Activated CD8-positive, alpha-beta memory T cell treated with anti-CD3 and anti-CD28 coated beads, Interleukin-2, amount 50 U/mL, for 24 hours (primary cell): Measurements from ENCODE around the gene GPAT3.
"Not testable (repeated sequence)": the region's sequence is repeated elsewhere in the genome, so short reads cannot be mapped to it uniquely, and the experiment has no call there.

Experiments
- DNase-seq: peaks from one replicate; pipeline ENCODE4 v3.0.0-alpha.2; 2020; ENCODE audit errors: extremely low read depth

GPAT3 gene

DNA sequence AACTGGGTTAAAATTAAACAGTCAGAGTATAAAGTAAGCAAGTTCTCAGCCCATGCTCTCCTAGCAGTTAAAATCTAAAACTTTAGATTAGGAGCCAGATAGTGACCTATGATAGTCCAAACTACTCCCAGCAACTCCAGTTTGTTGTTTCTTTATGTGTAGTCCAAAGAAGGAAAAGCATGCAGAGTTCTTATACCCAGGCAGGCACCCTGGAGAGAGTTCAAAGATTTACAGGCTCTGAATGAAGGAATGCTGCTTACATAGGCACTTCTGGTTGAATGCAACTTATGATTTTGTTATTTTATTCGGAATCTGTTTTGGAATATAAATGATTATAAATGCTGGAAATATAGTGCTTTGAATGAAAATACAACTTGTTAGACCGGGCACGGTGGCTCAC is 67.2 kb downstream of the GPAT3 start:
- no peak for DNase-seq

DNA sequence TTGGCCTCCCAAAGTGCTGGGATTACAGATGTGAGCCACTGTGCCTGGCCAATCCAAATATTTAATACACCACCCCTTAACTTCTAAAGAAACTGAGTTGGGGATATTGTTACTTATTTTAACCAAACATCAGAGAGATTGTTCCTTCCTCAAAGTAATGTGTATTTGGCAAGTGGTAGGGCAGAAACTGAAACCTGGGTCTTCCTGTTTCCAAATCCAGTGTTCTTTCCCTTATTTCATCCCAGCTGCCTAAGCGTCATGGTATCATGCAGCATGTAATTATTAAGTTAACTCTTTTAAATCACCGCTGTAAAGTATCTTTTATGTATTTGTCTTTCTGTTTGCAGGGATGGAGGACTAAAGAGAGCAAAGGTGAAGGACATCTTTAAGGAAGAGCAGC is 68.4 kb downstream of the GPAT3 start:
- no peak for DNase-seq

DNA sequence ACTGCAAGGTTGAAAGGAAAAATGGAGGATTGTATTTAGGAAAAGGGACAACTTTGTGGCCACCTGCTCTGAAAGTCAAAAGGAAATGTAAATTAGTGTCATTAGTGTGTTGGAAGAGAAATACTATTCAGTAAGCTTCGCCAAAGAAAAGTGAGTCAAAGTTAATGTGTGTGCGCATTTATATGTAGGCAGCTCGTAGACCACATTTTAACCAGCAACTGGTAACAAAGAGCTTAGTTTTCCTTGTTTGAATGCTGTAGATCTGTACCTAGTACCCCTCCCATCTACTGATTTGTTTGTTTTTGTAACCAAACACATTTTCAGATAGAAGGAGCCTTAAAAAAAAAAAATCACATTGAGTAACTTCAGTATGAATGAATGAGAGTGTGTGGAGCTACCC is 69.3 kb downstream of the GPAT3 start:
- no peak for DNase-seq

DNA sequence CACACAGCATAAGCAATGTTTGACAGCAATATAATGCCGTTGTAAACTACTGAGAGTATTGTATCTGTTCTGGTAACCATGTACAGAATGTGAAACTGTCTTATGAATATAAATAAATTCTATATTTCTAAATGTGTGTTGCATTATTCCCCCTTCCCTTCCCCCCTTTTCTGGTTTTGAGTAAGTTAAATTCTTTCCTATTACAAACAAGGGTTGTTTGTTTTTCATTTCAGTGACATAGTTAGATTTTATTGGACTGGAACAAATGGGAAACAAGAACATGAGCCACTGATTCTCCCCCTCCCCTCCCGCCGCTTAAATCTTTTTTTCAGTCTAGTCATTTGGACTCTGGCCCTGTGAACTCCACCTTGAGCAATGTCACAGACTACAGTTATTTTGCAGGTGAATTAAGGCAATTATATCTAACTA is 69.8 kb downstream of the GPAT3 start:
- no peak for DNase-seq

DNA sequence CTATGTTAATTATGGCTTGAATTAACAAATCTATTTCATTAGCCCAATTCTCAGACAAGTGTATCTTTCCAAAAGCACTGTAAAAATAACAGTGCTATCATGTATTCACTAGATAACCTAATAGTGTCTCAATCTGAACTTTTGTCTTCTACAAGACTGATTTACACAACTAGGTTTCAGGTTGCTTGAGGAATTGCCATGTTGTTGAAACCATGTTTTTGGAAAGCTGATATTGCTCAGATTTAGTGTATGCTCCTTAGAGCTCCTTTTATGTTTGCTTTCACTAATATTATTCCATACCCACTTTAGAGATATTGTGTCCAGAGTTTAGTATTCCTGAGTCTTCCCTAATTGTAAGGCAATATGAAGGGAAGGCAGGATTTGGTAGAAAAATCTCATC is 70.6 kb downstream of the GPAT3 start:
- no peak for DNase-seq

DNA sequence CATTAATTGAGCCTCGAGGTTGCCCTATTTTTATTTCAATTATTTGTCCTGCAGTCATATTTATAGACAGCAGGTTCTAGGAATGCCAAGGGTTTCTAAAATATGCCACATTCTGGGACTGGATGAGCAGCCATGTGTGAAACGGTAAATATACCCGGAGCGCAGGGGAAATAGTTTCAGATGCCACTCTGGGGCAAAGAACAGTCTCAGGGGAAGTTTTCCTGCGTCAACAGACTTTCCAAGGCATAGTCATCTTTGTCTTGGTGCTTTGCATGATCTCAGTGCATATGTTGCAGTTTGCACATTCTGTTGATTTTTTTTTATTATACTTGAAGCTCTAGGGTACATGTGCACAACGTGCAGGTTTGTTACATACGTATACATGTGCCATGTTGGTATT is 71.0 kb downstream of the GPAT3 start:
- no peak for DNase-seq

DNA sequence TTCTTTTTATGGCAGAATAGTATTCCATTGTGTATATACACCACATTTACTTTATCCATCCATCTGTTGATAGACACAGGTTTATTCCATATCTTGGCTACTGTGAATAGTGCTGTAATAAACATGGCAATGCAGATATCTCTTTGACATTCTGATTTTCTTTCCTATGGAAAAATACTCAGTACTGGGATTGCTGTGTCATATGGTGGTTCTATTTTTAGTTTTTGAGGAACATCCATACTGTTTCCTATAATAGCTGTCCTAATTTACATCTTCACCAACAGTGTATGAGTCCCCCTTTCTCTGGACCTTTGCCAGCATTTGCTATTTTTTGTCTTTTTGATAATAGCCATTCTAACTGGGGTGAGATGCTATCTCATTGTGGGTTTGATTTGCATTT is 73.5 kb downstream of the GPAT3 start:
- DNase-seq = no peak

DNA sequence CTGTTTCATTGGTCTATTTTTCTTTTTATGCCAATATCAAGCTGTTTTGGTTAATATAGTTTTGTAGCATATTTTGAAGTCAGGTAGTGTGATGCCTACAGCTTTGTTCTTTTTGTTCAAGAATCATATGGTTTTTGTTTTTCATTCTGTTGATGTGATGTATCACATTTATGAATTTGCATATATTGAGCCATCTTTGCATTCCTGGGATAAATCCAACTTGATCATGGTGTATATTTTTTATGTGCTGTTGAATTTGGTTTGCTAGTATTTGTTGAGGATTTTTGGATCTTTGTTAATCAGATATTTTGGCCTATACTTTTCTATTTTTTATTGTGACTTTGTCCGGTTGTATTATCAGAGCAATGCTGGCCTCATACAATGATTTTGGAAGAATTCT is 74.8 kb downstream of the GPAT3 start:
- DNase-seq = no peak

DNA sequence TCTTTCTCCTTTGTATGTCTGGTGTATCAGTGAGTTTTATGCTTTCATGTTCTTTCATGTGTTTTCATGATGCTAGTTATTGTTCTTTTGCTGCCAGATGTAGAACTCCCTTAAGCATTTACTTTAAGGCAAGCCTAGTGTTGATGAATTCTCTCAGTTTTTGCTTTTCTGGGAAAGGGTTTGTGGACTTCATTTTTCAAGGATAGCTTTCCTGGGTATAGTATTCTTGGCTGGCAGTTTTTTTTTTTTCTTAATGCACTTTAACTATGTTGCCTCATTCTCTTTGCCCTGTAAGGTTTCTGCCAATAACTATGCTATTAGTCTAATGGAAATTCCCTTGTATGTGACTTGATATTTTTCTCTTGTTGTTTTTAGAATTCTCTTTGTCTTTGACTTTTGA is 77.1 kb downstream of the GPAT3 start:
- DNase-seq = no peak

DNA sequence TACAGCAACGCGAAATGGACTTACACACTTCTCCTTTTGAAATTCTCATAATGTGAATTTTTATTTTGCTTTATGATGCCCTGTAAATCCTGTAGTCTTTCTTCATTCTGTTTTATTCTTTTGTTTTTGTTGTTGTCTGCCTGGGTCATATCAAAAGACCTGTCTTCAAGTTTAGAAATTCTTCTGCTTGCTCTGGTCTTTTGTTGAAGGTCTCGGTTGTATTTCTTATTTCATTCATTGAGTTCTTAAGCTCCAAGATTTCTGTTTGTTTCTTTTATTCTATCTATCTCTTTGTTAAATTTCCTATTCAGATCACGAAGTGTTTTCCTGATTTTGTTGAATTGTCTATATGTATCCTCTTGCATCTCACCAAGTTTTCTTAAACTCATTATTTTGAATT is 78.1 kb downstream of the GPAT3 start:
- DNase-seq = no peak

DNA sequence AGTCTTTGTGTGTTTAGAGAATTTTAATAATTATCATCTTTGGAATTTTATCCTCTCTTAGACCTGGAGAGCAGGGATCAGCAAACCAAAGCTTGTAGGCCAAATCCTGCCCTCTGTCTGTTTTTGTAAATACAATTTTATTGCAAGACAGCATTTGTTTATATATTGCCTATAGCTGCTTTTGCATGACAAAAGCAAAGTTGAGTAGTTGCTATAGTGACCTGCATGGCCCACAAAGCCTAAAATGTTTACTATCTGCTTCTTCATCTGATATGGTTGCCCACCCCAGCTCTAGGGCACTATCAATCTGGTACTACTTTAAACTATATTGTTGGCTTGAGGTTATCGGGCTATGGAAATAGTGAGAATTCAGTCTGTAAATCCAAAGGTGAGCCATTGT is 80.3 kb downstream of the GPAT3 start:
- no peak for DNase-seq

DNA sequence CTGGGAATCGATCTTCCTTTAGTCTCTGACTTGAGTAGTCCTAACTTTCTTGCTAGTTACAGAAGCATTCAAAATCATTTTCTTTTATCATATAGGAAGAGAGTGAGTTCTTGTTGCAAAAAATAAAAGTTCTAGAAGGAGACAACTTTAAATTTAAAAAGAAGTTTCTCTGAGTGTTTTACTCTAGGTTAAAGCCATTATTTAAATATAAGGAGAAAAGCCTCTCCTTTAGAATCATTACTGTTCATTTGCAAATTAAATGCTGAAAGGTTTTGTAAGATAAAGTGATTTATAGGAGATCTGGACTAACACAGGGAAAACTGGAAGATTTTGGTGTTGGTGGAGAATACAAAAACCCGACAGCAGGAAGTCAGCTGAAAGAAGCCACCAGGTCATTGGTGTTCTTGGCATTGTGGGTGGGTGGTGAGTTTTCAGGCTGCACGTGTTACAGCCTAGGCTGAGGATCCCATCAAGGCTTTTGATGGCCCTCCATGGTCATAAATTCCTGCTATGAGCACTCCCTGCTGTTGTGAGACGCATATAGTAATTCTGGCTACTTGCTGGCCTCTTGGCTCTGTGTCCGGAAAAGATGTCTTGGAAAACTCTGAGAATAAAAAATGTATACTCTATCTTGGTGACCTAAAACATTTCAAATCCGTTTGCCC is 81.6 kb downstream of the GPAT3 start:
- no peak for DNase-seq

DNA sequence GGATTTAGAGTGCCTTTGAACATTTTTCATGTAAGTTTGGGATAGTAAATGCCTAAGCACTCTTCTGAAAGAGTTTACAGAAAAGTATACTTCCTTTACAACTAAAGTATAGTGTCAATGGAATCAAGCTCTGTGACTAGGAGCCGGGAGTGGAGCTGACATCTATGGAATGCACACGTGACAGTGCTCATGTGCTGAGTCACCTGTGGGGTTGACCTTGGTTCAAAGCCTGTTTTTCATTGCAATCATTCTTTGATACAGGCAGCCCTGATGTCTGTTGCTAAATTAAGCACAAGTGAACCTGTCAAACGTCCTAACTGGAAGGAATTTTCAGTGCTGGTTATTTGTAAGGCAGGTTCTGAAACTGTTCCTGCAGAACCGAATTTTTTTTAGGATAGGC is 82.5 kb downstream of the GPAT3 start:
- DNase-seq = no peak

DNA sequence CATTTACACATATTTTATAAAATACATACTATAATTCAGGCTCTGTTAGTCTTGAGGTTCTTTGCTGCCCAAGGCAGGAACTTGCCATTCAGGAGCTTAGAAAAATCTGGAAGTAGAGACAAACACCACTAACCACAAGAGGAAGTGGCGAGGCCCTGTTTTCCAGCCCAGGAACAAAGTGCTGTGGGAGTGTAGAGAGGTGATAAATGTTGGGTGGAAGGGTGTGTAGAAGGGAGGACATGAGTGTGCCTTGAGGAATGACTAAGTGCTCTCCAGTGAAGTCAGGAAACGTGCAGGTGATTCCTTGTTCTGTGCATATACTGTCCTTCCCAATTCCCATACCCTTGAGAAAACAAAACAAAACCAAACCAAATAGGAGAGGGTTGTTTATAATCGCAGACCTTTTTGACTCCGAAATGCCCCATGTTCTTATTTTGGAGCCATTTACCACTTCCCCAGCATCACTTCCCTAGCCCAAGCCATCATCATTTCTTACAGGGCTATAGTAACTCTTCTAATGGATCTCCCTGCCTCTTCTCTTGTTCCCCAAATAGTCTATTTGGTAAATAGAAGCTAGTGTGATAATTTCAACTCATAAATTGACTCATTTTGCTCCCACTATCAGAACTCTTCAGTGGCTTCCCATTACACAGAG is 83.2 kb downstream of the GPAT3 start:
- no peak for DNase-seq

DNA sequence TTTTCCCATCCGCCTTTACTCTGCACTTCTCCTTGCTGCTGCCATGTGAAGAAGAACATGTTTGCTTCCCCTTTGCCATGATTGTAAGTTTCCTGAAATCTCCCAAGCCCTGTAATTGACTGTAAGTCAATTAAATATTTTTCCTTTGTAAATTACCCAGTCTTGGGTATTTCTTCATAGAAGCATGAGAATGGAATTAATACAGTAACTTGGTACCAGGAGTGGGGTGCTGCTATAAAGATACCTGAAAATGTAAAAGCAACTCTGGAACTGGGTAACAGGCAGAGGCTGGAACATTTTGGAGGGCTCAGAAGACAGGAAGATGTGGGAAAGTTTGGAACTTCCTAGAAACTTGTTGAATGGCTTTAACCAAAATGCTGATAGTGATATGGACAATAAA is 86.2 kb downstream of the GPAT3 start:
- DNase-seq = not testable (repeated sequence)

DNA sequence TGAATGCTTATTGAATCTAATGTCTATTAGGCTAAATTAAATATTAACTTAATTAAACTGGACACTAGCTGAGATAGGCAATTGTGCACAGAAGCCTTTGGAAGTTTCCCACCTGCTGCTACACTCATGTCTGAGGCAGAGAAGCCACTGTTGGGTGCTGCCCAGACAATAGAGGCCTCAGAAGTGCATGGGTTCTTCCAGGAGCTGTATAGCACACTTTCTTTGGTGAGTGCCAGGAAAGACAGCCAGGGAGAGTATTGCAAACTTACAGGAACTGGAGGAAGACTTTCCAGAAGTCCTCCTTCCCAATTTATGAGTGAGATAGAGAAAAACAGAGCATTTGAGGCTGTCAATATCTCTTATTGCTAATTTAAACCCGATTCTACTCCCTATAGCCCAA is 89.9 kb downstream of the GPAT3 start:
- DNase-seq = no peak

DNA sequence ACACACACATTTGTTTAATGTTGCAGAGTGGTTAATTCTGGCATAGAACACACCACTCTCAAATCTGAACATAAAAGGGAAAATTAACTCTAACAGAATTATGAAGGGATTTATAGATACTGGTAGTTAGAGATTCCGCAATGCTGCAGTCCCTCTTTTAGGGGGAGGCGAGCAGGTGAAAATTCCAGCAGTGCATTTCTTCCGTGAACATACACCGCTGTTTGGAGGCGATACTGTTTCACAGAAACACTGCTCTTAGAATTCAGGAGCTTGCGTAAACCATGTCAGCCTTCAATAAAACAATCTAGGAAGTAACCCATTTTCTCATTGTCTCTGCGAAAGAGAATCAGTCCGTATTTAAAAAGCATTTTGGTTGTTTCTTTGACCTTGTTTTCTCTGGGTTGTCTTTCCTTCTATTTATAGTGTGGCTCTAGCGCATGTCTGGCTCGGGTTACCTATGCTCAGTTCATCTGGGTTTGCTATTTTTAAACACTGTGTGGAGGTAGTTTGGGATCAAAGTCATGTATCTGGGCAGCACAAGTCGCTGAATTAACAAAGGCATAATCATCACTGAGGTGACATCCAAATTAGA is 90.4 kb downstream of the GPAT3 start:
- DNase-seq = no peak

DNA sequence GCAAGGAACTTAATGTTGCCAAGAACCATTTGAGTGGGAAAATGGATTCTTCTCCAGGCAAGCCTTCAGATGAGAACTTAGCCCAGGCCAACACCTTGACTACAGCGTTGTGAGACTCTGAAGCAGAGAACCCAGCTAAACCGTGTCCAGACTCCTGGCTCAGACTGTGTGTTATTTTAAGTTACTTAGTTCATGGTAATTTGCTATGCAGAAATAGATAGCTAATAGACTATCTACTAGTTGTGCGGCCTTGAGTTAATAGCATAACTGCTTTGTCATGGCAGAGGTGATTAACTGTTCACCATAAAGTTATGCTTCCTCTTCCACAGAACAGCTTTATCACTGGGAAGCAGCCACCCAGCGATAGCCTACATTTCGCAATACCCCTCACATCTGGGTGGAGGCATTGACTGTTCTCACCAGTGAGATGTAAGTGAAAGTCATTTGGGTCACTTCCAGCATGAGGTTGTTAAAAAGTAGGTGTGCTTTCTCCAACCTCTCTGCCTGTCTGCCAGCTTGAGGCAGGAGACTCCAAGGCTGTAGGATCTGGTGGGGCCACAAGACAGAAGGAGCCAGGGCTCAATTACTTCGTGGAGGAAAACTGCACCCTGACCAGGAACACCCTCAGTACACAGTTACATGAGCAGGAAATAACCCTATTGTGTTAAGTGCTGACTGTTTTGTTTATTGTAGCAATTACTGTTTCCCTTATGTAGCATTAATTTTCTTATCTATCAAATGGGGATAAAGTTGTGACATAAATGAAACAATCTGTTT is 94.2 kb downstream of the GPAT3 start:
- no peak for DNase-seq

DNA sequence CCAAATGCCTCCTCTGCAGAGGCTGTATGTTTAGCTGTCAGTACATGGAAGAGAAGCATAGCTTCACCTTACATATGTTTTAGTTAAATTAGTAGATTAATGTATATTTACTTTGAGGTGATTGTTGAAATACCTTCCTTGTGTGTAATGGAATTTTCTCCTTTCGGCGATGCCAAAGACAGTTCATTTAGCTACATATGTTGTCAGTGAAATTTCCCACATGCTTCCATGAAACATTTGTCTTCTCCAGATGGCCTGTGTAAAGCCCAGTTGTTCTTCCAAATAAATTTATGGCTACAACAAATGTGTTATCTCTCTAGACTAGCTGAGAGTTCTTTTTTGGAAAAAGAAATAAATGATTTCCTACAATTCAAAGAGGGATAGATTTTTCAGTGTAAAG is 95.2 kb downstream of the GPAT3 start:
- DNase-seq = no peak

DNA sequence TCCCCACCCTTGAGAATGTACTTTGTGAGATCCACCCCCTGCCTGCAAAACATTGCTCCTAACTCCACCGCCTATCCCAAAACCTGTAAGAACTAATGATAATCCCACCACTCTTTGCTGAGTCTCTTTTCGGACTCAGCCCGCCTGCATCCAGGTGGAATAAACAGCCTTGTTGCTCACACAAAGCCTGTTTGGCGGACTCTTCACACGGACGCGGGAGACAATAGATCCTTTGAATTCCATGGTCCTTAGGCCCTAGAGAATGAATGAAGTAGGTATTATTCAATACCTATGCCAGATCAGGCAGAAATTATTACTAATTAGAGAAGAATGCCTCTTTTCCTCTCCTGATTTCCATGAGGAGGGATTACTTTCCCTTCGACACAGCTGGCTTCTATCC is 101.0 kb downstream of the GPAT3 start:
- DNase-seq = no peak

DNA sequence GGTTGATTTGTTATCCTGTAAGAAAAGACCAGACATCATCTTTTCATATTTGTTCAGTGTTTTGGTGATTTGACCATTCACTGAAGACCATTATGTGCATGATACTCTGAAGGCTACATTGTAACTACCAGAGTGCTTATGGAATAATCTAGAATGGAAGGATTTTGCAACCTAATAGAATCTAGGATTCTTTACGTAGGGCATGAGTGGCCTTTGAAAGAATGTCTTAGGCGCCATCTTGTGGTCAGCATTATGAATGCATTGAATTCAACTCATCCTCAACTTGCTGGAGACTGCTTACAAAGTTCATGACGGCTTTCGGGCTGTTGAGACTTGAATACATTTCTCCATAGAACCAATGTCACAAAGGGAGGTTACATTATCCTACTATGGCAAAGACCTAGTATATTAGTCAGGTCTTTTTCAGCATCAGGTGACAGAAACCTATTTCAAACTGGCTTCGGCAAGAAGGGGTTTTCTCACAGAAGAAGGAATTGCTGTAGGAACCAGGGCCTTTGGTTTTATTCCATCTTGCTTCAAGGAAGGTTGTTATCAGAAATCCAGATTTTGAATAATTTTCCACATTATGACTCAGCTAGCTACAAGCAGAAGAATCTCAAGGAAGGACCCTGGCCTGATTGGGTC is 104.1 kb downstream of the GPAT3 start:
- DNase-seq = peak; percentile 18

DNA sequence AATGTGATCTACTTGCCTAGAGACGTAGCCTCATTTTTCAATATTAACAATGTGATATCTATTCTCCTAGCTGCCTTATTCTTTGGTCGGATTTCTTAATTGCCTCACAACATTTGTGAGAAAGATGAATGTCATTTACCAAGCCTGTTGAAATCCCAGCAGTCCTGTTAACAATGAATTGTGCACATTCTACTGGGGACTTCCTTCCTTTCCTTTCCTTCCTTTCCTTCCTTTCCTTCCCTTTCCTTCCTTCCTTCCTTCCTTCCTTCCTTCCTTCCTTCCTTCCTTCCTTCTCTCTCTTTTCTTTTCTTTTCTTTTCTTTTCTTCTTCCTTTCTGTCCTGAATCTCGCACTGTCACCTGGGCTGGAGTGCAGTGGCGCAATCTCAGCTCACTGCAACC is 107.1 kb downstream of the GPAT3 start:
- no peak for DNase-seq
